Measurements from ENCODE around the gene CACNG5. TPM values are rescaled to one million over a fixed set of nuclear protein-coding genes. Genes with fewer than 3 reads are reported as not detected.

The CACNG5 gene
- total RNA-seq, 5 donors from 2014 or later (not counting 1 experiment from before 2014, with no cell fraction given), result not detected

- no peaks in the 10 kb centered on the region for H3K4me1 Mint-ChIP-seq
- no peak overlapping the region for H3K27ac Mint-ChIP-seq
- Histone ChIP-seq H3K4me1 (ENCODE audit: control insufficient read depth in 1 of 2, extremely low read depth in 1 of 2, insufficient read depth in 2 of 2, low read length in 2 of 2) (no peaks in the 10 kb centered on the region), H3K9me3 (no peaks in the 10 kb centered on the region), H3K36me3 (ENCODE audit: control insufficient read depth in 2 of 2, extremely low read depth in 1 of 2, insufficient read depth in 1 of 2, low read length in 1 of 2) (no peaks in the 10 kb centered on the region), H3K27me3 (replicated peaks in 1 of 2; ENCODE audit: control insufficient read depth in 2 of 2, extremely low read depth in 1 of 2, insufficient read depth in 2 of 2, low read length in 1 of 2) (peaks cover 0 to 33% of the 10 kb centered on the region in 2 experiments), H3K4me3 (ENCODE audit: control insufficient read depth in 1 of 2, extremely low read depth in 1 of 2, low read length in 1 of 2) (no peak overlapping the region), H3K27ac (ENCODE audit: low read length) (no peak overlapping the region)
- no peak for DNase-seq
- ChIA-PET POLR2A (no interaction called here), CTCF (no interaction called here)
- no peaks in the 10 kb centered on the region for H3K36me3 Mint-ChIP-seq
- no peak overlapping the region for H3K4me3 Mint-ChIP-seq
- no CpG with 5 or more reads among the region's 4 CpGs for WGBS (ENCODE audit: insufficient coverage)
- peaks cover 6 to 8% (median 7%) of the 10 kb centered on the region in 3 donors for H3K9me3 Mint-ChIP-seq
- no peak for ATAC-seq (replicated peaks in 1 of 4)
- H3K27me3 Mint-ChIP-seq, result peaks cover 24 to 28% of the 10 kb centered on the region in 2 donors
Observed at GRCh38 chr17:66841744-66842143, 6.8 kb downstream of the CACNG5 start.

- Mint-ChIP-seq H3K4me1 (no peaks in the 10 kb centered on the region), H3K27ac (no peak overlapping the region), H3K36me3 (no peaks in the 10 kb centered on the region), H3K9me3 (peaks cover 6 to 8% (median 7%) of the 10 kb centered on the region in 3 donors), H3K4me3 (no peak overlapping the region), H3K27me3 (peaks cover 21 to 25% of the 10 kb centered on the region in 2 donors)
- no peaks in the 10 kb centered on the region for H3K4me1 ChIP-seq (ENCODE audit: control insufficient read depth in 1 of 2, extremely low read depth in 1 of 2, insufficient read depth in 2 of 2, low read length in 2 of 2)
- WGBS (ENCODE audit: insufficient coverage), result 50% methylated on average over 5 of the region's 5 CpGs
- H3K4me3 ChIP-seq (ENCODE audit: control insufficient read depth in 1 of 2, extremely low read depth in 1 of 2, low read length in 1 of 2), result no peak overlapping the region
- DNase-seq (no peak), ATAC-seq (replicated peaks in 1 of 4) (no peak)
- no peaks in the 10 kb centered on the region for H3K36me3 ChIP-seq (ENCODE audit: control insufficient read depth in 2 of 2, extremely low read depth in 1 of 2, insufficient read depth in 1 of 2, low read length in 1 of 2)
- no peak overlapping the region for H3K27ac ChIP-seq (ENCODE audit: low read length)
- no peaks in the 10 kb centered on the region for H3K9me3 ChIP-seq
- CTCF ChIA-PET, result no interaction called here
- H3K27me3 ChIP-seq (replicated peaks in 1 of 2; ENCODE audit: control insufficient read depth in 2 of 2, extremely low read depth in 1 of 2, insufficient read depth in 2 of 2, low read length in 1 of 2), result peaks cover 0 to 34% of the 10 kb centered on the region in 2 experiments
- POLR2A ChIA-PET, result no interaction called here
Observed at GRCh38 chr17:66842505-66842904, 7.6 kb downstream of the CACNG5 start.

GRCh38 chr17:66842959-66843358 is 8.0 kb downstream of the CACNG5 start:
- no peak overlapping the region for H3K27ac ChIP-seq (ENCODE audit: low read length)
- H3K27me3 ChIP-seq (replicated peaks in 1 of 2; ENCODE audit: control insufficient read depth in 2 of 2, extremely low read depth in 1 of 2, insufficient read depth in 2 of 2, low read length in 1 of 2), result peaks cover 0 to 38% of the 10 kb centered on the region in 2 experiments
- no peaks in the 10 kb centered on the region for H3K36me3 ChIP-seq (ENCODE audit: control insufficient read depth in 2 of 2, extremely low read depth in 1 of 2, insufficient read depth in 1 of 2, low read length in 1 of 2)
- H3K4me1 Mint-ChIP-seq, result no peaks in the 10 kb centered on the region
- H3K4me3 Mint-ChIP-seq, result no peak overlapping the region
- peaks cover 6 to 8% (median 7%) of the 10 kb centered on the region in 3 donors for H3K9me3 Mint-ChIP-seq
- no peak overlapping the region for H3K4me3 ChIP-seq (ENCODE audit: control insufficient read depth in 1 of 2, extremely low read depth in 1 of 2, low read length in 1 of 2)
- H3K27me3 Mint-ChIP-seq, result peaks cover 21 to 25% of the 10 kb centered on the region in 2 donors
- no peaks in the 10 kb centered on the region for H3K36me3 Mint-ChIP-seq
- H3K4me1 ChIP-seq (ENCODE audit: control insufficient read depth in 1 of 2, extremely low read depth in 1 of 2, insufficient read depth in 2 of 2, low read length in 2 of 2), result no peaks in the 10 kb centered on the region
- ATAC-seq (replicated peaks in 1 of 4) (no peak), DNase-seq (no peak)
- ChIA-PET POLR2A (no interaction called here), CTCF (no interaction called here)
- H3K27ac Mint-ChIP-seq, result no peak overlapping the region
- 100% methylated on average over 1 of the region's 3 CpGs for WGBS (ENCODE audit: insufficient coverage)
- no peaks in the 10 kb centered on the region for H3K9me3 ChIP-seq

- POLR2A ChIA-PET, result no interaction called here
- 95% methylated on average over 2 of the region's 4 CpGs for WGBS (ENCODE audit: insufficient coverage)
Observed at GRCh38 chr17:66843627-66844026, 8.7 kb downstream of the CACNG5 start.

GRCh38 chr17:66847704-66848103 is 12.8 kb downstream of the CACNG5 start:
- no peak overlapping the region for H3K27ac Mint-ChIP-seq
- H3K9me3 ChIP-seq, result no peaks in the 10 kb centered on the region
- H3K4me3 ChIP-seq (ENCODE audit: control insufficient read depth in 1 of 2, extremely low read depth in 1 of 2, low read length in 1 of 2), result no peak overlapping the region
- H3K4me1 Mint-ChIP-seq, result no peaks in the 10 kb centered on the region
- H3K4me1 ChIP-seq (ENCODE audit: control insufficient read depth in 1 of 2, extremely low read depth in 1 of 2, insufficient read depth in 2 of 2, low read length in 2 of 2), result no peaks in the 10 kb centered on the region
- no peak for ATAC-seq (replicated peaks in 1 of 4)
- peaks cover 6 to 8% (median 7%) of the 10 kb centered on the region in 3 donors for H3K9me3 Mint-ChIP-seq
- no peaks in the 10 kb centered on the region for H3K36me3 Mint-ChIP-seq
- no peak for DNase-seq
- WGBS (ENCODE audit: insufficient coverage), result no CpG with 5 or more reads among the region's 3 CpGs
- peaks cover 0 to 24% of the 10 kb centered on the region in 2 experiments for H3K27me3 ChIP-seq (replicated peaks in 1 of 2; ENCODE audit: control insufficient read depth in 2 of 2, extremely low read depth in 1 of 2, insufficient read depth in 2 of 2, low read length in 1 of 2)
- no peak overlapping the region for H3K27ac ChIP-seq (ENCODE audit: low read length)
- ChIA-PET POLR2A (no interaction called here), CTCF (interaction anchor here in 1 of 2 donors (0.6 kb wide), 1 partner anchor 995 kb away, joined by 8 read pairs; no protein-coding TSS in a partner anchor)
- no peaks in the 10 kb centered on the region for H3K36me3 ChIP-seq (ENCODE audit: control insufficient read depth in 2 of 2, extremely low read depth in 1 of 2, insufficient read depth in 1 of 2, low read length in 1 of 2)
- H3K27me3 Mint-ChIP-seq, result peaks cover 20% of the 10 kb centered on the region in 2 donors
- no peak overlapping the region for H3K4me3 Mint-ChIP-seq

More at GRCh38 chr17:66843627-66844026, 8.7 kb downstream of the CACNG5 start:
- peaks cover 6 to 8% (median 7%) of the 10 kb centered on the region in 3 donors for H3K9me3 Mint-ChIP-seq
- peaks cover 0 to 43% of the 10 kb centered on the region in 2 experiments for H3K27me3 ChIP-seq (replicated peaks in 1 of 2; ENCODE audit: control insufficient read depth in 2 of 2, extremely low read depth in 1 of 2, insufficient read depth in 2 of 2, low read length in 1 of 2)
- no peaks in the 10 kb centered on the region for H3K4me1 Mint-ChIP-seq
- ATAC-seq (replicated peaks in 1 of 4) (no peak), DNase-seq (no peak)
- H3K27ac ChIP-seq (ENCODE audit: low read length), result no peak overlapping the region
- H3K4me3 Mint-ChIP-seq, result no peak overlapping the region
- CTCF ChIA-PET, result no interaction called here
- H3K4me1 ChIP-seq (ENCODE audit: control insufficient read depth in 1 of 2, extremely low read depth in 1 of 2, insufficient read depth in 2 of 2, low read length in 2 of 2), result no peaks in the 10 kb centered on the region
- H3K9me3 ChIP-seq, result no peaks in the 10 kb centered on the region
- no peak overlapping the region for H3K27ac Mint-ChIP-seq
- H3K4me3 ChIP-seq (ENCODE audit: control insufficient read depth in 1 of 2, extremely low read depth in 1 of 2, low read length in 1 of 2), result no peak overlapping the region
- no peaks in the 10 kb centered on the region for H3K36me3 ChIP-seq (ENCODE audit: control insufficient read depth in 2 of 2, extremely low read depth in 1 of 2, insufficient read depth in 1 of 2, low read length in 1 of 2)
- no peaks in the 10 kb centered on the region for H3K36me3 Mint-ChIP-seq
- peaks cover 21 to 26% of the 10 kb centered on the region in 2 donors for H3K27me3 Mint-ChIP-seq

GRCh38 chr17:66848496-66848895 is 13.6 kb downstream of the CACNG5 start:
- Mint-ChIP-seq H3K4me3 (no peak overlapping the region), H3K9me3 (peaks cover 6 to 8% (median 7%) of the 10 kb centered on the region in 3 donors), H3K27ac (no peak overlapping the region), H3K27me3 (peaks cover 17 to 18% of the 10 kb centered on the region in 2 donors), H3K36me3 (no peaks in the 10 kb centered on the region), H3K4me1 (no peaks in the 10 kb centered on the region)
- ATAC-seq (replicated peaks in 1 of 4) (no peak), DNase-seq (no peak)
- Histone ChIP-seq H3K9me3 (no peaks in the 10 kb centered on the region), H3K27me3 (replicated peaks in 1 of 2; ENCODE audit: control insufficient read depth in 2 of 2, extremely low read depth in 1 of 2, insufficient read depth in 2 of 2, low read length in 1 of 2) (peaks cover 0 to 22% of the 10 kb centered on the region in 2 experiments), H3K4me1 (ENCODE audit: control insufficient read depth in 1 of 2, extremely low read depth in 1 of 2, insufficient read depth in 2 of 2, low read length in 2 of 2) (no peaks in the 10 kb centered on the region), H3K4me3 (ENCODE audit: control insufficient read depth in 1 of 2, extremely low read depth in 1 of 2, low read length in 1 of 2) (no peak overlapping the region), H3K36me3 (ENCODE audit: control insufficient read depth in 2 of 2, extremely low read depth in 1 of 2, insufficient read depth in 1 of 2, low read length in 1 of 2) (no peaks in the 10 kb centered on the region), H3K27ac (ENCODE audit: low read length) (no peak overlapping the region)
- WGBS (ENCODE audit: insufficient coverage), result 90% methylated on average over 4 of the region's 6 CpGs
- CTCF ChIA-PET, result no interaction called here
- POLR2A ChIA-PET, result no interaction called here
